Adrenal gland (tissue), 12 donors: ENCODE results near the gene CNTN5. TPM values are rescaled to one million over a fixed set of nuclear protein-coding genes. Genes with fewer than 3 reads are reported as not detected.

Source experiments
- DNase-seq, 7 donors: peaks; one replicate each; pipeline ENCODE4 v3.0.0-alpha.2; 2019 to 2020
- H3K27ac ChIP-seq, 5 donors: fragments of 200-600 bp; sonication (generic) in 4 of 5; 1 replicate in 3 of 5; 2 replicates in 2 of 5; pipeline versions ENCODE4 v1.5.1 to v1.8.0; 2016 to 2020; ENCODE audit warnings: mild to moderate bottlenecking in 1 of 5
- H3K27me3 ChIP-seq: fragments of 200-600 bp; 2 replicates; pipeline ENCODE4 v1.8.0; 2021
- H3K36me3 ChIP-seq, 2 donors: fragments of 200-600 bp; replicated peaks in 1 of 2; 1 replicate in 1 of 2; 2 replicates in 1 of 2; pipeline versions ENCODE4 v1.5.1 to v1.8.0; 2018 to 2022
- H3K4me1 ChIP-seq, 2 donors: fragments of 200-600 bp; replicated peaks in 1 of 2; 1 replicate in 1 of 2; 2 replicates in 1 of 2; pipeline versions ENCODE4 v1.5.1 to v1.8.0; 2018 to 2021
- H3K4me3 ChIP-seq, 4 donors: fragments of 200-600 bp; sonication (generic) in 3 of 4; one replicate each; pipeline ENCODE4 v1.5.1; 2016 to 2018
- H3K9me3 ChIP-seq, 3 donors: fragments of 200-600 bp; sonication (generic) in 1 of 3; replicated peaks in 1 of 3; 1 replicate in 2 of 3; 2 replicates in 1 of 3; pipeline versions ENCODE4 v1.5.1 to v1.8.0; 2016 to 2021
- CTCF ChIP-seq, 6 experiments: fragments of 450-650 bp in 4 of 6; fragments of 200-600 bp in 2 of 6; sonication (generic) in 1 of 6; IDR thresholded peaks; 1 replicate in 5 of 6; 2 replicates in 1 of 6; pipeline versions ENCODE4 v1.5.1 to v1.8.0; 2016 to 2021; ENCODE audit warnings: antibody characterized with exemption in 6 of 6, mild to moderate bottlenecking in 2 of 6, moderate library complexity in 1 of 6
- POLR2A ChIP-seq, 2 donors: fragments of 450-650 bp; IDR thresholded peaks; one replicate each; pipeline ENCODE4 v1.6.1; 2017; ENCODE audit warnings: antibody characterized with exemption in 2 of 2, mild to moderate bottlenecking in 2 of 2, moderate library complexity in 1 of 2
- WGBS, 4 donors: extraction: QIAGEN DNeasy Blood & Tissue Kit in 2 of 4; methylation state at CpG; one replicate each; pipeline versions ENCODE4 v1.1.5 to v1.1.7; 2013 to 2017; 5-methylcytosine and 5-hydroxymethylcytosine counted together
- intact Hi-C, 2 donors: fragments of 100-400 bp; cut with DNase I; formaldehyde crosslinking; loops; one replicate each; pipeline versions ENCODE4 v1.14.1 to v1.15.0; 2022 to 2023
- polyA plus RNA-seq, 3 donors: library from polyadenylated mRNA; stranded (reverse); fragments of 200-250 nt in 2 of 3; fragments of 350-450 nt in 1 of 3; fragmentation: Illumina TruSeq in 1 of 3; extraction: RNeasy Lipid Tissue Mini Kit (QIAGEN cat#74804) in 1 of 3; gene quantifications; one replicate each; pipeline ENCODE4 v1.2.3, GENCODE V29; 2013 to 2014
- total RNA-seq, 9 donors: library from RNA; depleted of rRNA in 4 of 9; stranded (reverse); fragments of >200 nt in 4 of 9; fragments of 120-200 nt in 1 of 9; fragmentation: NEBNext Ultra II Directional in 1 of 9; extraction: Animal tissue kit (Norgen Biotek cat#: 25700) in 1 of 9; gene quantifications; one replicate each; pipeline versions ENCODE4 v1.1.0 to v1.2.4, GENCODE V29; 2013 to 2023
- donor health status: healthy with polysubstance abuse.
- donor health status: Bipolar disorder and iron deficiency.
- donor health status: DM: yes; HTN: yes; CAD: no.
- donor health status: DM: no; HTN: no; CAD: no.
- donor health status: DM: no; HTN: no; CAD: no.
- donor health status: DM: yes; HTN: yes; CAD: no.

Gene CNTN5
- total and polyA plus RNA-seq, 12 donors = 0.07 to 107 (median 0.30) TPM; not detected in 8

- 71 to 81% (median 75%) methylated on average over 1 of the region's 1 CpG for WGBS, 4 donors
- intact Hi-C loops = no loop called here
- Histone ChIP-seq H3K4me1 (peaks cover 11 to 12% of the 10 kb centered on the region in 2 donors), H3K4me3 (no peak overlapping the region), H3K9me3 (peaks cover 0 to 5% (median 0%) of the 10 kb centered on the region in 3 donors), H3K27ac (no peak overlapping the region), H3K36me3 (no peaks in the 10 kb centered on the region), H3K27me3 (no peaks in the 10 kb centered on the region)
- TF ChIP-seq POLR2A (IDR thresholded peaks at IDR 0.05) = no peak
- TF ChIP-seq CTCF (IDR thresholded peaks at IDR 0.05) = no peak
- DNase-seq = no peak
Measured at GRCh38 chr11:99682171-99682570, 661.4 kb downstream of the CNTN5 start.

- H3K9me3 ChIP-seq = peaks cover 0 to 5% (median 0%) of the 10 kb centered on the region in 3 donors
- H3K36me3 ChIP-seq = no peaks in the 10 kb centered on the region
- H3K27me3 ChIP-seq = no peaks in the 10 kb centered on the region
- H3K27ac ChIP-seq = no peak overlapping the region
- intact Hi-C loops = no loop called here
- peaks cover 12 to 16% of the 10 kb centered on the region in 2 donors for H3K4me1 ChIP-seq
- DNase-seq = no peak
- no peak for TF ChIP-seq CTCF (IDR thresholded peaks at IDR 0.05)
- no peak for TF ChIP-seq POLR2A (IDR thresholded peaks at IDR 0.05)
- WGBS, 4 donors = 38 to 52% (median 48%) methylated on average over 1 of the region's 1 CpG
- H3K4me3 ChIP-seq = no peak overlapping the region
Measured at GRCh38 chr11:99682646-99683045, 661.9 kb downstream of the CNTN5 start.

DNA sequence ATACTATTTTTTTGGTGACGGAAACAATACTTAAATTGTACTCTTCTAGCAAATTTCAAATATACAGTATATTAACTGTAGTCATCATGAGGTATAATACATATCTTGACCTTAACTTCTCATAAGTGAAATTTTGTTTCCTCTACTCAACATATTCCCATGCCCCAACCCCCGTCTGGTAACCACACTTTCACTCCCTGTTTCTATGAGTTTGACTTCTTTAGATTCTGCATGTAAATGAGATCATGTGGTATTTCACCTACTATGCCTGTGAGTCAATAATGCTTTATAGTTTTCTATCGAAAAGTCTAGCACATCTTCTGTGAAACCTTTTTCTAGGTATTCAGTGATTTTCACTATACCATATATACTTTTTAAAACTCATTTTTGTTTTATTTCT is 663.2 kb downstream of the CNTN5 start:
- Histone ChIP-seq H3K27me3 (no peaks in the 10 kb centered on the region), H3K27ac (no peak overlapping the region), H3K9me3 (peaks cover 0 to 5% (median 0%) of the 10 kb centered on the region in 3 donors), H3K4me3 (no peak overlapping the region), H3K36me3 (no peaks in the 10 kb centered on the region), H3K4me1 (peaks cover 12 to 19% of the 10 kb centered on the region in 2 donors)
- no peak for DNase-seq
- WGBS, 4 donors = 86 to 95% (median 89%) methylated on average over 3 of the region's 3 CpGs
- no peak for TF ChIP-seq POLR2A (IDR thresholded peaks at IDR 0.05)
- TF ChIP-seq CTCF (IDR thresholded peaks at IDR 0.05) = no peak
- intact Hi-C loops = no loop called here

- no peak for TF ChIP-seq POLR2A (IDR thresholded peaks at IDR 0.05)
- TF ChIP-seq CTCF (IDR thresholded peaks at IDR 0.05) = no peak
- Histone ChIP-seq H3K4me1 (peaks cover 12 to 19% of the 10 kb centered on the region in 2 donors), H3K27ac (no peak overlapping the region), H3K27me3 (no peaks in the 10 kb centered on the region), H3K4me3 (no peak overlapping the region), H3K9me3 (peaks cover 0 to 5% (median 0%) of the 10 kb centered on the region in 3 donors), H3K36me3 (no peaks in the 10 kb centered on the region)
- WGBS, 4 donors = 60 to 72% (median 67%) methylated on average over 3 of the region's 3 CpGs
- DNase-seq = no peak
- intact Hi-C loops = no loop called here
Measured at GRCh38 chr11:99686838-99687237, 666.1 kb downstream of the CNTN5 start.
